Kidney epithelial cell (primary cell): Measurements from ENCODE around the gene BRINP2. TPM values are rescaled to one million over a fixed set of nuclear protein-coding genes. Genes with fewer than 3 reads are reported as not detected.

Experiments
- DNase-seq: peaks from one replicate; pipeline ENCODE4 v3.0.0-alpha.2; 2010; ENCODE audit warnings: low read depth
- H3K27me3 ChIP-seq: 2 replicates; pipeline ENCODE4 v1.6.0; 2011; ENCODE audit warnings: low read length; ENCODE audit not compliant: control insufficient read depth, insufficient read depth
- H3K36me3 ChIP-seq: 2 replicates; pipeline ENCODE4 v1.5.1; 2011; ENCODE audit warnings: low read length; ENCODE audit not compliant: control insufficient read depth, insufficient read depth
- H3K4me3 ChIP-seq: 2 replicates; pipeline ENCODE4 v1.5.1; 2011; ENCODE audit warnings: low read depth, mild to moderate bottlenecking, control low read depth, low read length
- CTCF ChIP-seq: IDR thresholded peaks from 2 replicates; pipeline ENCODE4 v1.5.1; 2011; ENCODE audit warnings: mild to moderate bottlenecking, moderate library complexity, low read length, control low read depth, inconsistent platforms; ENCODE audit not compliant: insufficient read depth, poor library complexity, severe bottlenecking
- total RNA-seq: library from RNA; depleted of rRNA; stranded (reverse); fragments of >200 nt; gene quantifications from 2 replicates; pipeline ENCODE4 v1.2.3, GENCODE V29; 2015

BRINP2 gene
- total RNA-seq, 1 donor from 2014 or later, result not detected

GRCh38 chr1:177137814-177138213 lies 32.9 kb upstream of the BRINP2 start:
- DNase-seq, result no peak
- Histone ChIP-seq H3K27me3 (no peaks in the 10 kb centered on the region), H3K36me3 (no peaks in the 10 kb centered on the region), H3K4me3 (no peak overlapping the region)
- no peak for TF ChIP-seq CTCF

DNA sequence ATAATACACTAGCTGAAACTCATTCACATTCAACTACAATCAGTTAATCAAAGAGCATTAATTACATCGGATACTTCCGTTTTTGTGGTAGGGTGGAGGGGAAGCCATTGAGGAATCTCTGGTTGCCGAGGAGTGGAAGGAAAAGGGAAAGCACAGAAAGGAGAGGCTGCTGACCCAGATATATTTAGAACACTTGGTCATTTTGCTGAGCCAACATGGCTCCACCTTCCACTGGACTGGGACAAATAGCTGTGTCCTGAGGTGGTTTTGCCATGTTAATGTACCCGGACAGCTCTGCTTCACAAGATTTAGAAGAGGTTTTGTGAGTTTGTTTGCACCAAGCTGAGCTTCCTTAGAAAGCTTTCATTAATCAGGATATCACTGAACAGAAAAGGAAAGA lies 32.4 kb upstream of the BRINP2 start:
- no peak for TF ChIP-seq CTCF
- H3K4me3 ChIP-seq, result no peak overlapping the region
- H3K27me3 ChIP-seq, result no peaks in the 10 kb centered on the region
- DNase-seq, result no peak
- no peaks in the 10 kb centered on the region for H3K36me3 ChIP-seq

DNA sequence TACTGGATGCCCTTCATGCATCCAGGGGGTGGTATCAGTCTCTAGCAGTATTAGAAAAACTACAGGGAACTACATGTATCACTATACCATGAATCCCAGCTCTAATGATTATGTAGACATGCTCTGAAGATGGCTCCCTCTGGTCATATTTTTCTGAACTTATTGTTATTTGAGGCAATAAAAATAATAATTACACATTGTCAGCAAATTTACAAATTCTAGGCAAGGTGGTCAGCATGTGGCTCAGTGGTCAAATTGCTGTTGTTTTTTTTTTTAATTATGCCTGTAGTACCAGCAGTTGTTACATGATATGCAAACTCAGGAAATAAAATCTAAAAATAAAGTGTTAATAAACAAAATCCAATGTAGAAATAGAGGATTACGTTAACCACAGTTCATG lies 28.7 kb upstream of the BRINP2 start:
- TF ChIP-seq CTCF, result no peak
- H3K27me3 ChIP-seq, result no peaks in the 10 kb centered on the region
- no peak for DNase-seq
- H3K4me3 ChIP-seq, result no peak overlapping the region
- no peaks in the 10 kb centered on the region for H3K36me3 ChIP-seq

GRCh38 chr1:177142791-177143271 lies 27.9 kb upstream of the BRINP2 start:
- no peak for TF ChIP-seq CTCF
- no peak for DNase-seq
- Histone ChIP-seq H3K36me3 (no peaks in the 10 kb centered on the region), H3K4me3 (no peak overlapping the region), H3K27me3 (no peaks in the 10 kb centered on the region)

DNA sequence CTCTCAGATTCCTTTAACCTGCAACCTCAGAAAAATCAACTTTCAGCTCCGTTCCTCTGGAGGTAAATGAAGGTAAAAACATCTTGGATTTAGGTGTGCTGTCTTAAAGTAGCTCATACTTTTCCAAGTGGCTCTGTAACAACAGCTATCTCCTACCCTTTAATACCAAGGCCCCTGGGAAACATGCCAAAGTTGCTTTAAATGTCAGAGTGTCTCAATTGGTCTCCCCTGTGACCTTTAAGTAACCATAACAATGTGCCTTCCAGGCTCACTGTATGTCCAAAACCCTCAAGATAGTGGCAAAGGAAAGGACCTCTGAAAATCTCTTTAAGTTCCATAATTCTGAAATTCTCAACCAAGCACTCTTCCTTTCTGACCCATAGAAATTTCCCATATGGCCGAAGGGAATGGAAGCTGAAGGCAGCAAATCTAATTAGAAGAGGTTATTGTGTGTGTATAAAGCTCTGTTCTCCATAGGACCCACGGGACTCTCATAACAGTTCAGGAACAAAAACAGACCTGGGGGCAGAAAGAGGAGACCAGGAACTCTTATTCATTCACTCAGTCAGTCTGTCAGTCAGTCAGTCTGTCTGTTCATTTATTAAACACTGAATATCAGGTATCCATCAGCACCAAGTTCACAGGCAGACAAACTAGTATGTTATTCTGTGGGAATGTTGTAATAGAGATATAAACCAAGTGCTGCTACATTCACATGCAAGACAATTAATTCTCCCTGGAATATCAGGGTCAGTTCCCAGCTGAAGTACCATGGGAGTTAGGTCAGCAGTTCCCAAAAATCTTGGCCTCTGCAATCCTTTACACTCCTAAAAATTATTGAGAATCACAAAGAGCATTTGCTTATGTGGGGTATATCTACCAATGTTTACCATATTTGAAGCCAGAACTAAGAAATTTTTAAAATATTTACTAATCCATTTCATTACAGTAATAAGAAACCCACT lies 25.4 kb upstream of the BRINP2 start:
- Histone ChIP-seq H3K27me3 (no peaks in the 10 kb centered on the region), H3K4me3 (no peak overlapping the region), H3K36me3 (no peaks in the 10 kb centered on the region)
- TF ChIP-seq CTCF, result no peak
- DNase-seq, result no peak
